HG03558 (cell line): Measurements from ENCODE around the gene LRMDA.
"Not testable (repeated sequence)": the region's sequence is repeated elsewhere in the genome, so short reads cannot be mapped to it uniquely, and the experiment has no call there.

Source experiments
- ATAC-seq: cut with Tn5 transposase; IDR thresholded peaks from one replicate; pipeline ENCODE4 v1.9.1; 2021; ENCODE audit warnings: moderate number of reproducible peaks; ENCODE audit not compliant: unreplicated experiment; ENCODE audit errors: extremely low read depth

Gene LRMDA

DNA sequence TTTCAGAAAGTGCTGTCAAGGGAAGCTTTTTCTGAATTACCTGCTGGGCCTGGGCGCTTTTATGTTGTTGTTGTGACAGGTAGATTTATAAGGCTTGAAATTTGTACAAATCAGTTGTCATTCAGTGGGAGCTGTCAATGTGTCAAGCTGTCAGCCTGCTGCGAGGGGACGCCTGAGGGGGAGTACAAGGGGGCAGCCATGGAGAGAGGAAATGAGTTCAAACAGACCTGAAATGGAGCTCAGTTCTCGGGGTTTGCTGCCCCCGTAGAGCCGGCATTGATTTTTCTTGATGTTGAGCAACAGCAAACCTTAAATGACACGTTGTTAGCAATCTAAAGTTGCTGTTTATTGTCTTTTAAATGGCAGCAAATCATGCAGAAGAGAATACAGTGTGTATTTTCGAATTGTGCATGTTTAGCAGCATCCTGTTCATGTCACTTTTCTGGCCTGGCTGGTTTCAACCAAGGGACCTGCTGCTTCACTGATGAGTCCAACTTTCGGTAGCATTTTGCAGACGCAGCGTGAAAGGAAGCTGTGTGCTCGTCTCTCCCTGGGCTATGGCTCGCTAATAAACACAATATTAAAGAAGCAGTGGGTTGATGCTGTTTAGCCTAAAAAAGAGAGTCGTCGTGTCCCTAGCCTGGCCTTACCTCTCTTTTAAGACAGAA is 166.5 kb downstream of the LRMDA start:
- no peak for ATAC-seq

DNA sequence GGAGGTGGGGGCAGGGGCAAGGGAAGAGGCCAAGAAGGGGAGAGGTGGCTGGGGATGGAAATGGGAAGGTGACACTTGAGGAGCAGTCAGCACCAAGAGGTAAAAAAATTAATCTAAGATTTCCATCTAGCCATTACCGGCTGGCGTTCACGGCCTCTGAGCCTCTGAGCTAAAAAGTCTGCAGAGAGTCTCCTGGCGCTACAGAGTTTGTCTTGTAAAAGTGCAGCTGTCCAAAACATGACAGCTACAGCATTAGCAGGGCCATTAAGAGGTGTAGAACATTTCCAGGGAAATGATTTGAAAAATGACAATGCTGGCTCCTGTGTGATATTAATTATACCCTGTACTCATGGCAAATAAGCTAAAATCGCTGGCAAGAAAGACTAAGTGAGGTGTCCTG is 167.6 kb downstream of the LRMDA start:
- no peak for ATAC-seq

GRCh38 chr10:75599875-75600648 is 168.6 kb downstream of the LRMDA start:
- no peak for ATAC-seq

DNA sequence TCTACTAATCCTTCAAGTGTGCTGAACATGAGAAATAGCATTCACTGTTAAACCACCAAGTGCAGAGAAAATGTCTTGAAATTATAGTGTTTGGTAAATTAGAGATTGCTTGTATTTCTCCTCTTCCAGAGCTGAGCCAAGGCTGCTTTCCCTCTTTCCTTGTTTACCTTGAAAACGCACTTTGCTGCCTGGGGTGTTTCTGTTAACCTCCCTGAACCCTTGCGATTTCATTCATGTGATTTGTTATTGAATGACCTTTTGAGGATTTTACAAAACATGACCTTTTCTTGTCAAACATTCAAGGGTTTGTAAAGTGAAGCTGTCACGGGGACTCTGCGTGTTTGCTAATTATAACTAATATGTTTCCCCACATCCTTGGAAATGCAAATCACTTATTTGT is 169.4 kb downstream of the LRMDA start:
- no peak for ATAC-seq

DNA sequence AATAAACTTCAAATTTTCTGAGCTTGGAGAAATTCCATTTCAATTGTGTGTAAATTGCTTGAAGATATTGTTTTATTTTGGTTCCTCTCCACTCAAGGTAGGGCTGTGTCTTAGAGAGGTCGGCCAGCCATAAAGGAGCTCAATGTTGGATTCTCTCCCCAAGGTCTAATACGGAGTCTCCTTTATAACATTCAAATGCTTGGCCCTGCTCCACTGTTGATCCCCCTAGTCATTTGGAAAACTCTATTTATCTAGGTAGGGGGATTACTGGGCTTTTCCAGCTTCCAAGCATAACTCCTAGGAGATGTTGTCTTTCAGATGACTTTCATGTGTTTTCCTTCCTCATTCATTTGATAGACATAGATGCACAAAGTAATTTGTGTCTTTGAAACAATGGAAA is 170.9 kb downstream of the LRMDA start:
- no peak for ATAC-seq

GRCh38 chr10:75605096-75605495 is 173.7 kb downstream of the LRMDA start:
- no peak for ATAC-seq

- not testable (repeated sequence) for ATAC-seq
Observed at GRCh38 chr10:75605795-75606194, 174.4 kb downstream of the LRMDA start.

- peak; percentile 60 for ATAC-seq
Observed at GRCh38 chr10:75606203-75606779, 174.9 kb downstream of the LRMDA start.

DNA sequence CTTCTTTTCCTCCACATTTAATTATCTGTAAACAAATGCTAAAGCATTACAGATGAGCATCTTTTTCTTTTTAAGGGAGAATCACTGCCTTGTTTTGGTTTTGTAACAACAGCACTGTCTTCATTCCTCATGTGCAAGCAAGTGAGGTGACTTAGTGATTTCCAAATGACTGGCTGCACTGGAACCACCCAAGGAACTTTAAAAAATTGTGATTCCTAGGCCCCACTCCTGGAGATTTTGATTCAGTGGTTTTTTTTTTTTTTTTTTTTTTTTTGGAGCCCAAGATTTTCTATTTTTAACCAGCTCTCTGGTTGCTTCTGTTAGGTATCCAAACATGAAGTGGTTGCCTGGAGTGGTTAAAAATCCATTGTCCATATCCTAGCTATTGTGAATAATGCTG is 176.2 kb downstream of the LRMDA start:
- ATAC-seq = no peak

GRCh38 chr10:75610183-75610582 is 178.8 kb downstream of the LRMDA start:
- no peak for ATAC-seq

DNA sequence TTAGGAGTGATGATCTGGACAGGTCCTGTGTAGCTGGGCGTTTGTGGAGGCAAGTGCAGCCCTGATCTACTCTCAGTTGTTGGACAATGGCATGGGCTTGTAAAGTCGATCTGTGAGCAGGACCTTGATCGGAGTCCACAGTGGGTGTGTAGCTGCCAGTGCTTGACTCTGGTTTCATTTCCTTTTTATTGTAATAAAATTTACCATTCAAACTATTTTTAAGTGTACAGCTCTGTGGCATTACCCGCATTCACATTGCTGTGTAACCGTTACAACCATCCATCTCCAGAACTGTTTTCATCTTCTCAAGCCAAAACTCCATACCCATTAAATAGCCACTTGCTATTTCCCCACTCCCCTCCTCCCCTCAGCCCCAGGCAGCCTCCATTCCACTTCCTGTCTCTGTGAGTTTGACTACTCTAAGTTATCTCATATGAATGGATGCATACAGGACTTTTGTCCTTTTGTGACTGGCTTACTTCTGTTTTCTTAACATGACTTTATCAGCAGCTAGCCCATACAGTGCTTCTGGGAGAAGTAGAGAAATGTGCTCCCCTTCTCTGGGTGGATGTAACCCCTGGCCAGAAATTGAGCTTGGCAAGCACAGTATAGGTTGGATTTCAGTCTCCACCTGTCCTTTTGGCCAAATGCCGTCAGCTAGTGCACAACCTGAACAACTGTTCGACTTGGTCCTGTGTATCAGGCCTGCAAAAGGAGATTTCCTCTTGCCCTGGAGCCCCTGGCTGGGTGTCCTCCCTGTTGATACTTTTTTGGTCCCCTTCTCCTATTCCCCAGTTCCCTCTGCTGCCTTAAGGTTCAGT is 180.0 kb downstream of the LRMDA start:
- ATAC-seq = no peak

- ATAC-seq = no peak
Observed at GRCh38 chr10:75611993-75612372, 180.6 kb downstream of the LRMDA start.

- peak; percentile 32 for ATAC-seq
Observed at GRCh38 chr10:75612904-75613684, 181.7 kb downstream of the LRMDA start.

DNA sequence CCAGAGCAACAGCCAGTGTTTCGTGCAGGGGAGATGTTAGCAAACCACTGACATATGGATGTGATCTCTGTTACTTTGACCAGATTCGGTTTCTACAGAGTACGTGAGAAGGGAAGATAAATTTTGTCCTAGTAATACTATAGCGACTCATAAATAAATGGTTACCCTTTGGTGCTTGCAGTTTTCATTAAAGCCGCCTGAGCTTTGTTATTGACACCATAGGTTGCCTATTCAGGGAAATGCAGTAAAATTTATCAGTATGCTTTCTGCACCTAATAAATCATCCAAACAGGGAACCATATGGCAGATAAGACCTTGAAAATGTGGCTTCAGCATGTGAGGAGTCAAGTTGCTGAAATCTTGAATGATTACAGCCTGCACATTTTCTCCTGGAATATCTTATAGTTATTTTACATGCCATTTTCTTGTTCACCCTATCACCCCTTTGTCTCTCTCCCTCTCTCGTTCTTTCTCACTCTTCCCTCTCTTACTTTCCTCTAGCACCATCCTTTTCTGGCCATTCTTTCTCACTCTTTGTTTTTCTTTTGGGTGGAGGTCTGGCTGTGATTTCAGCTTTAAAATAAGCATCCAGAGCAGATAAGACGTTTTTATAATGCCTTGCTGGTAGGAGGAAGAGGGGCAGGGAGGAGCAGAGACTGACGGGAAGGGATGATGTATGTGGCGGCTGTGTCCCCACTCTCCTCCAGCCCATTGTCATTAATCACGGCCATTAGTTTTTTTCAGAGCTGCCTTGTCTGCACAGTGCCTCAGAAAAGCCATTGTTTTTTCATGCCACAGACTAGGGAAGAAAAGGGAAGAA is 182.5 kb downstream of the LRMDA start:
- peak; percentile 31 for ATAC-seq

- ATAC-seq = no peak
Observed at GRCh38 chr10:75616076-75616475, 184.7 kb downstream of the LRMDA start.

- no peak for ATAC-seq
Observed at GRCh38 chr10:75616874-75617478, 185.6 kb downstream of the LRMDA start.

- ATAC-seq = no peak
Observed at GRCh38 chr10:75617485-75618155, 186.2 kb downstream of the LRMDA start.

GRCh38 chr10:75619635-75620034 is 188.2 kb downstream of the LRMDA start:
- no peak for ATAC-seq
